NCI-H2171 (cell line): ENCODE results near the gene PALLD.

Experiments
- DNase-seq: peaks from one replicate; lab custom pipeline; 2025; lab: John Stamatoyannopoulos, UW

Gene PALLD

GRCh38 chr4:168765726-168766125 lies 268.9 kb downstream of the PALLD start:
- DNase-seq: no peak

GRCh38 chr4:168766604-168767316 lies 269.9 kb downstream of the PALLD start:
- no peak for DNase-seq

GRCh38 chr4:168769416-168769815 lies 272.6 kb downstream of the PALLD start:
- DNase-seq: no peak

- DNase-seq: no peak
These were observed 273.0 kb downstream of the PALLD start for GRCh38 chr4:168769837-168770236.

- DNase-seq: no peak
These were observed 274.4 kb downstream of the PALLD start for GRCh38 chr4:168771251-168771650.

- no peak for DNase-seq
These were observed 276.7 kb downstream of the PALLD start for GRCh38 chr4:168773388-168774195.

GRCh38 chr4:168776382-168776781 lies 279.5 kb downstream of the PALLD start:
- no peak for DNase-seq

- DNase-seq: no peak
These were observed 280.6 kb downstream of the PALLD start for GRCh38 chr4:168777277-168777965.

- DNase-seq: no peak
These were observed 284.5 kb downstream of the PALLD start for GRCh38 chr4:168781341-168781740.

- no peak for DNase-seq
These were observed 285.1 kb downstream of the PALLD start for GRCh38 chr4:168781926-168782325.

GRCh38 chr4:168782439-168782838 lies 285.6 kb downstream of the PALLD start:
- DNase-seq: no peak

GRCh38 chr4:168784786-168785461 lies 288.1 kb downstream of the PALLD start:
- DNase-seq: no peak

- DNase-seq: no peak
These were observed 290.5 kb downstream of the PALLD start for GRCh38 chr4:168787334-168787733.

GRCh38 chr4:168787801-168788595 lies 291.1 kb downstream of the PALLD start:
- DNase-seq: no peak

- no peak for DNase-seq
These were observed 294.0 kb downstream of the PALLD start for GRCh38 chr4:168790898-168791297.

GRCh38 chr4:168791376-168791775 lies 294.5 kb downstream of the PALLD start:
- no peak for DNase-seq

GRCh38 chr4:168793542-168793941 lies 296.7 kb downstream of the PALLD start:
- no peak for DNase-seq

GRCh38 chr4:168794092-168794707 lies 297.3 kb downstream of the PALLD start:
- DNase-seq: no peak

- no peak for DNase-seq
These were observed 298.0 kb downstream of the PALLD start for GRCh38 chr4:168794881-168795280.

- no peak for DNase-seq
These were observed 298.5 kb downstream of the PALLD start for GRCh38 chr4:168795346-168795745.
